Stimulated activated CD4-positive, alpha-beta T cell treated with anti-CD3 and anti-CD28 coated beads, Interleukin-2, amount 100 ng/mL, for 48 hours (primary cell): ENCODE measurements around the gene SLC9A7.
"Not testable (repeated sequence)": the region's sequence is repeated elsewhere in the genome, so short reads cannot be mapped to it uniquely, and the experiment has no call there.

Source experiments
- DNase-seq, 2 donors: peaks; one replicate each; pipeline ENCODE4 v3.0.0-alpha.2; 2020

SLC9A7 gene

DNA sequence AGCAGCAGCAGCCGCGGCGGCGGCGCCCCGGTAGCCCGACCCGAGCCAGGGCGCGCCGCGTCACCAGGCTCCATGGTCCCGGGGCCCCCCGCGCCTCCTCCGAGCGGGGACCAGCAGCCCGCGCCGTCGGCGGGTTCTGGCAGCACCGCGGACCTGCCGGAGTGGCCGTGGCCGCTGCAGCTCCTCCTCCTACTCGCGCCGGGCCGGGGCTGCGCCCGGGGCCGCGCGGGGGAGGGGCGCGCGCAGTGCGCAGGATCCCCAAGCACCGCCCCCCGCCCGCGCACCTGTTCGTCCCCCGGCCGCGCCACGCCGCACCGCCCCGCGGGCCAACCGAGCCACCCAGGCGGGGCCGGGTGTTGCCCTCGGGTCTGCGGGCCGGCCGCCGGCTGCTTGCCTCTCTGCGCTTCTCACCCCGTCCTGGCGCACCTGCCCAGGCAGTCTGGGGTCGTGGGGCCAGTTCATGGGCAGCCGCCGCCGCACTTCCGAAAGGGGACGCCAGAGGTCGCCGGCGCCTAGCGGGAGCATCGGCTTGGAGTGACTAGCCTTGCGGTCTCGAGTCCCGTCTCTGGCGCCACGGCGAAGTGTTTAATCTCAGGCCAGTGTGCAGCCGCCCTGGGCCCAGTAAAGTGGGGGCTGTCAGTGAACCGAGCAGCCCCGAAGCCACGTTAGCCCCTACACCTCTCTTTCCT is at the start of gene SLC9A7:
TSS of gene SLC9A7 (minus strand) at position 163 of the 689 bp plus-strand sequence. CDS start at position 74, 89 bp downstream.
- DNase-seq: peak; percentile 76 to 77

DNA sequence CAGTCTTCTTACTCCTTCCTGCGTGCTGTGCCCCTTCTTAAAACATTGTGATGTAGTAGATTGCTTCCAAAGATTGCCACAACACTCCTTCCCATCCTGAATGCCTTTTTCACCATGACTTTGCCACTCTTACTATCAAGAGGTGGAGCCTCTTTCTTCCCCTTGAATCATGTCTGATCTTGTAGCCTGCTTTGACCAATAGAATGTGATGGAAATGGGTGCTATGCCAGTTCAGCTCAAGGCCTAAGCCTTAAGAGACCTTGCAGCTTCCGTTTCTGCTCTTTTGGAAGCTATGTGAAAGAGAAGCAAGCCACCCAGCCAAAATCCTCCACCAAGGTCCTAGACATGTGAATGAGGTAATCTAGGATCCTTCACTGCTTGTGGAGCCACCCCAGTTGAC is 46.4 kb upstream of the SLC9A7 start:
- no peak for DNase-seq

DNA sequence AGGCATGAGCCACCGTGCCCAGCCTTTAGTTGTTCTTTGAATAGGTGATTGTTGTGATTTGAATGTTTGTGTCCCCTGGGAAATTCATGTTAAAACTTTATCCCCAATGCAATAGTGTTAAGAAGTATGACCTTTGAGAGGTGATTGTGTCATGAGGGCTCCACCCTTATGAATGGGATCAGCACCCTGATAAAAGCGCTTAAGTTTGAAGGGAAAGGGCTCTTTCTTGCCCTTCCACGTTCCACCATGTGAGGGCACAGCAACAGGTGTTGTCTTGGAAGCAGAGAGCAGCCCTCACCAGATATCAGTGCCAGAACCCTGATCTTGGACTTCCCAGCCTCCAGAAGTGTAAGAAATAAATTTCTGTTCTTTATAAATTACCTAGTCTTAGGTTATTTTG is 44.2 kb upstream of the SLC9A7 start:
- DNase-seq: no peak

DNA sequence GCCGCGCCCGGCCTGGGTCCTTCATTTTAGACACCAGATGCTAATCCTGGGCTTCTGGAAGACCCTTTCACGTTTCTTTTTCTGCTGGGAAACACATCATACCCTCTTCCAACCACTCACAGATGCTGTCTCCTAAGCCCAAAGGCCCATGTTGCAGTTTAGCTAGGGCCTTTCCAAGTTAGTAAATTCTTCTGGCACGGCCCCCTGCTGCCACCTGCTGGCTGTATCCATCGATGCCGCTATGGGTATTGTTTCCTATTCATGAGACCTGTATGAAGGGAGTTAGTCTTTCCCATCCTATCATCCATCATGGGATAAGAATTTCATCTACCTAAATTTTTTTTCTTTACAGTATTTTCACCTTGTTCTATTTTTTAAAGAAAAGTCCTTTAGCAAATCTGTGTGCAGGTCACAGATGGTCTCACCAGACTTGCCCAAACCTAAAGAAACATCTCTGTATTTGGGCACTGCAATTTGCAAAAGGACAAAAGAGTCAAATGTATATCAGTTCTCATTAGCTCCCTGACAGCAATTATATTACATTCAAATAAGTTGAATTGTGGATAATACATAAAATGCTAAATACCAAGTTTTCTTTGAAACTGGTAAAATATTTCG is 37.8 kb upstream of the SLC9A7 start:
- DNase-seq: peak; percentile 62 to 75

DNA sequence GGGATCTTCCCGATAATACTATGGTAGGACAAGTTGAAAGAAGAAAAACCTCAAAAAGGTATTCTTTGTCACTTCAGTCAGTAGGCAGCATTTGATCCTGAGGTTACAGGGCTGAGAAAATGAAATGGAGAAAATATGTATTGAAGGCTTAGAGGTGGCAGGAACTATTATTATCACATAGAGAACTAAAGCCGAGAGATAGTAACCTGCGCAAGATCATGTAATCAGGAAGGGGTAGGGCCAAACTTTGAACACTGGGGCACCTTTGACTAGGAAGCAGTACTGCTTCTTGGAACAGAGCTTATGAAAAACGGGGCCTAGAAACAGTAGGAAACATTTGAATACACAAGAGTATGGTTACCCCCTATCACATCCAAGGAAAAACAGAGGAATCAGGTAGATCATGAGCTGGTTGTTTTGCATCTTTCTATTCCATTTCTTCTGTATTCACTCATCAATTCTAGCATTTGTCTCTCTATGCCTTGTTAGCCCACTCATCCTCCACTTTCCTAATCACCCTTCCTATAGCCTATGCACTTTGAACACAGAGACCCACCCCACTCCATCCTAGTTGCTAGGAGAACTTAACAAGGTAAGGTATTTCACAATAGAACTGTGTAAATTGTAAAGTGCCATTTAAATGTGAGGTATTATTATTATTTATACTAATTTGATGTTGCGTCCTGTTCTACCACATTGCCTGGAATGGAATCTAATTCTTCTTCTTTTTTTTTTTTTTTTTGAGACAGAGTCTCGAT is 34.6 kb upstream of the SLC9A7 start:
- no peak for DNase-seq

DNA sequence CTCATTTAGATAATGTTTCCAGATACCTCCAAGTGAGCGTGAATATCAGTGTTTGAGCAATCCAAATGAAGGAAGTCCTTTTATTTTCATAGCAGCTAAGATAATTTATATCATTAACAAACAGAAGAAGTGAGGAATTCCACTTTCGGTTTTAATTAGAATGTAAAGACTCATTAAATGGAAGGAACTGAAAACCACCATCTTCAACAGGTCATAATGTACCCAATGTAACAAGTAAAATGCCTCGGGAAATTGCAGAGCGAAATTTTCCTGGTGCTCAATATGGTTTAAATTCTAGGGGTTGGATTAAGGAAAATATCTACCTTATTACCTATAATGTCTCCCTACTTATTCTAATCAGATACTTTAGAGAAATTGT is 33.9 kb upstream of the SLC9A7 start:
- no peak for DNase-seq

DNA sequence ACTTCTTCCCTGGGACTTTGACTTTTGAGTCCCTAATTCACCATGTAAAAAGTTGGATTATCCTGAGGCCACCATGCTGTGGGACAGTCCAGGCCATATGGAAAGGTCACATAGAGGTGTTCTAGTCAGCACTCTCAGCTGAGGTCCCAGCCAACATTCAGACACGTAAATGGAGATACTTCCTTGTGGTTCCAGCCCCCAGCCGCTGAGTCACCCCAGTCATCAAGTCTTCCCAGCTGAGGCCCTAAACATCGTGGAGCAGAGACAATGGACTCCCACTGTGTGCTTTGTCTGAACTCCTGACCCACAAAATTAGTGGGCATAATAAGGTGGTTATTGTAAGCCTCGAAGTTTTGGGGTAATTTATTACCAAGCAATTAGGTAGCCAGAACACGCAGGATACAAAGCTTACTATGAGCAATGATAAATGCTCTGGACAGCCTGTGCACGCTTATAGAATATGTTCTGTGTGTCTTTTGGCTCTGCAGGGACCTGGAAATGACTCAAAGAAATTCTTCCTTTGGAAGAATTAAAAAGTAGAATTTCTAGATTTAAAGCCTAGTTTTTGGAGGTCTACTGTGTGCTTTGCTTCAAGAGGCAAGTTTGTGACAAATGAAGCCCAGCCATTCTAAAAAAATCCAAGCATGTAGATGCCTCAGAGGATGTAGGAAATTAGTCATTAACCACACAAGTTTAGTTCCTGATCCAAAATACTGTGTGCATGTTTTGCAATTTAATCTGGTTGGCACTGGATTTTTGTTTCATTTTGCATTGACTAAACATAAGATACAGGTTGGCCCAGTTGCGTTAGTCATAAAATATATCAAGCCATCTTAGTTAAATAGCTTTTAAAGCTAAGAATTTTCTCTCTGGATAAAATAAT is 33.2 kb upstream of the SLC9A7 start:
- DNase-seq: peak in 1 of 2 donors; percentile 4

DNA sequence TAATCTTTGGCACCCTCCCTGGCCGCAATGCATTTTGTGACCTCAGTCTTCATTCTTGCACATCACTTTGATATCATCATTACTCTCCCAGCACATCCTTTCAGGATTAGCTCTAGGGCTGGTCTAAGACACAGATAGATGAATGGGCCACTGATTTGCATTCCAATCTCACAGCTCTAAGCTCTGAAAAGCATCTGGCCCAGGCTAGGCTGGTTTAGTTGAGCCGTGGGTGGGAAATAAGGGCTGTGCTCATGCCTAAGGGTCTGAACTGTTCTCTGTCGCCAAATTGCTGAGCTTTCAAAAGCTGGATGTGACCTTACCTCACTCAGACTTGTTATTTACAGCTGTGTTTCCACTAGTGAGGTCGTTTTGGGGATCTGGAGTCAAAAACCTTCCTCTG is 30.0 kb upstream of the SLC9A7 start:
- DNase-seq: no peak

DNA sequence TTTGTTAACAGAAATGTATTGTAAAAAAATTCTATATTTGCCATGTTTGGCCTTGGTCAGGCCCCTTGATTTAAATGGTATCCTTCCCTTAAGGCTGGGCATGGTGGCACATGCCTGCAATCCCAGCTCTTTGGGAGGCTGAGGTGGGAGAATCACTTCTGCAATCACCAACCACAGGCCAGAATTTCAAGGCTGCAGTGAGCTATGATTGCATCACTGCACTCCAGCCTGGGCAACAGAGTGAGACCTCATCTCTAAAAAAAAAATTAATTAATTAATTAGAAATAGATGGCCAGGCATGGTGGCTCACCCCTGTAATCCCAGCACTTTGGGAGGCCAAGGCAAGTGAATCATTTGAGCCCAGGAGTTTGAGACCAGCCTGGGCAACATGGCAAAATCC is 25.5 kb upstream of the SLC9A7 start:
- DNase-seq: not testable (repeated sequence)

DNA sequence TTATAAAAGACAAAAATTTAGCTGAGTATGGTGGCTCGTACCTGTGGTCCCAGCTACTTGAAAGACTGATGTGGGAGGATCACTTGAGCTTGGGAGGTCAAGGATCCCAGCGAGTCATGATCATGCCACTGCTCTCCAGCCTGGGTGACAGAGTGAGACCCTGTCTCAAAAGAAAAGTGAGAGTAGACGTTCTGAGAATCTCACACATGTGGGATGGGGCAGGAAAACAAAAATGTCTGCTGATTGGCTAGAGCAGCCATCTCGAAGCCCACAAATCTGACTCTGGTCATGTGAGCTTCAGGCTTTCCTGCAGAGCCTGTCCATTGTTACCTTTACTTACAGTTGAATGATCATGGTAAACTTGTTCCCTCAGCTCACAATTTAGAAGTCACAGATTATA is 23.1 kb upstream of the SLC9A7 start:
- DNase-seq: no peak

DNA sequence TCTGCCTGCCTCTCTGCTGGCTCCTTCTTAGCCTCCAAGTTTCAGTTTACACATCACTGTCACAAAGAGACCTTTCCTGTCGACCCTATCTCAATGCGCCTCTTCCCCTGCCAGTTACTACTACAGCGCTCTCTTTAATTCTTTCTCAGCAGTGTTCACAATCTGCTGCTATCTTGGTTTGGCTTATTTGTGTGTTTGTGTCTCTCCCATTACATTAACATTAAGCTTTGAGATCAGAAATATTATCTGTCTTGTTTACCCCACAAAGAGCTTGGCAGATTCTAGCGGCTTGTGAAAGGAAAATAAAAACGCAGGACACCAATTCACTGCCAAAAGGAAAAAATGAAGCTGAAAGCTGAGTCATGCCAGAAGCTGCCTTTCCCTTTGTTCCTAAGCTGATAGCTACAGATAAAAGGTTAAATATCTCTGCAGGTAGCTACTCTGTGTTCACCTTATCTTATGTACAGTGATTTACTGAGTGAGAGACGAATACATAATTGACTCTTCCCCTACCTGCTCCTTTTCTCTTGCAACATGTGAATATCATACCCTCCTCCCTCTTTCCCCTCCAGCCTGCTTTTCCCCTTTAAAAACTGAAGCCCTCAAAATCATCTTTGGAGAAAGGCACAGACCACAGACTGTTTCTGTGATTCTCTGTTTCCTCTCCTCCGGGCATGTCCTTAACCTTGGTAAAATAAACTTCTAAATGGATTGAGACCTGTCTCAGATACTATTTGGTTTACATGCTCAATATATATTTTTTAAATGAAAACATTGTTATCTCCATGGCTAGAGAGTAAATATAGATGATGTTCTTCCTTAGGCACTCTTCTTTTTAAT is 19.3 kb upstream of the SLC9A7 start:
- no peak for DNase-seq

DNA sequence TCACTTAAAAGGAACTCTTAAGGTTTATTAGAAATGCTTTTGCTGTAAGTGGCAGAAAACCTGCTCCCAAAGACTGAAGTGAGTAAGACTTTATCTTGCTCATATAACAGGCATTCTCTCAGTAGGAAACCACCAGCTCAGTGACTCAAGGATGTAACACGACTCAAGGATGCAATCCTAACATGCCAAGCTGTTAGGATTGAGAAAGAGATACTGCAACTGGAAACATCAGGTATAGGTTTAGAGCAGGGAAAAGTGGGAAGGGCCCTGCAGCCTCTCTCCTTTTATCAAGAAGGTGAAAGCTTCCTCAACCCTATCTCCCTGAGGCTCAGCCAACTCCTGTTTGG is 11.9 kb upstream of the SLC9A7 start:
- no peak for DNase-seq

DNA sequence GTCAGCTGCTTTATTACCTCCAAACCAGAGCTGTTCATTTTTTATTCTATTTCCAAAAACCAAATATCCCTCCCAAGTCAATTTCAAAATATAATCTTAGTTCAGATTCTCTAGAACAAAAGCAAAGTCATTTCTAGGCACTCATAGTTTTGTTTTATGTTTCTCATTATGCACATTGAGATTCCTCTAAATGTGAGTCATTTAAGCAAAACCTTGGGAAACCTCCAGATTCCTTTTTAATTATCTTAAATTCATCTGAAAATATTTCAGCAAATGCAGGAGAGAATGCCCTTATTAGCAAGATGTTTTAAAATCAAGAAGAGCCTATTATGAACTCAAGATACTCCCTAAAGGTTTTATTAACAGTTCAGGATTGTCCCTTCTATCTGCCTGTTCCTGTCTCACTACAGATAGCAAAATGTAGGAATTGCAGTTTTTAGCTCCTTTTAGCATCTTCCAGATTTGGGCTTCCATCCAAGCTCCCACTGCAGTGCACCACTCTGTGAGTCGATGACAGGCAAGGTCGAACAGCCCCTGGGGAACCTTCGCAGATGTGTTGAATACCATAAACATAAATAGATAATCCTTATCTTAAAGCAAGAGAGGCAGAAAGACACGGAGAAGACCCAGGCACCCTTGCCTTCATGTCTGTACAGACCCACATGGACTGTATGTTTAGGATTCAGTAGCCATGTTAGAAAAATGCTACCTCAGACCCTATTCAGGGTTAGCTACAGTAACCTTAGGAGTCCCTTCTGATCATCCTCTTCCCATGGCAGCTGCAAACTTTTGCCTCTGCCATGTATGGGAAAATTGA is 11.3 kb upstream of the SLC9A7 start:
- DNase-seq: no peak

DNA sequence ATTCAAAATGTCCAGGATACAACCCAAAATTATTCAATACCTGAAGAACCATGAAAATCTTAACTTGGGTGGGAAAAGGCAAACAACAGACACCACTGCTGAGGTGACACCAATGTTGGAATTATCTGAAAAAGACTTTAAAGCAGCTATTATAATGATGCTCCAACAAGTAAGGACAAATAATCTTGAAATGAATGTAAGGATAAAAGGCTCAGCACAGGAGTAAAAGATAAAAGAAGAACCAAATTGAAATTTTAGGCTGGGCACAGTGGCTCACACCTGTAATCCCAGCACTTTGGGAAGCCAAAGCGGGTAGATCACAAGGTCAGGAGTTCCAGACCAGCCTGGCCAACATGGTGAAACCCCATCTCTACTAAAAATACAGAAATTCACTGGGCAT is 4.0 kb upstream of the SLC9A7 start:
- no peak for DNase-seq

DNA sequence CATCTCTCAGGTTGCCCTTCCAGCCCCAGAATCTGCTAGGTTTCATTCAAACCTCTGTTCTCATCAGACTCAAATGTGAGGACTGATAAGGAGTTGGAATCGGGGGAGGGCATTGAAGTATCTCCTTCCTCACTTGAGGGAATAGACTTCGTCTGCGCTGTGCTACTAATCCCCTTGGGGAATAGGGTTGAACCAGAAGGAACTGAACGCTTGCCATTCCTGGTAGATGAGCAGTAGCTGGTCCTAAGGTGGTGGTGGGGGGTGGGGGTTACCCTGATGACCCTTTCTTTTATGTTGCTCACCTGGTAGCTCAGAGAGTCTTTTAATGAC is 692 bp upstream of the SLC9A7 start:
- no peak for DNase-seq

DNA sequence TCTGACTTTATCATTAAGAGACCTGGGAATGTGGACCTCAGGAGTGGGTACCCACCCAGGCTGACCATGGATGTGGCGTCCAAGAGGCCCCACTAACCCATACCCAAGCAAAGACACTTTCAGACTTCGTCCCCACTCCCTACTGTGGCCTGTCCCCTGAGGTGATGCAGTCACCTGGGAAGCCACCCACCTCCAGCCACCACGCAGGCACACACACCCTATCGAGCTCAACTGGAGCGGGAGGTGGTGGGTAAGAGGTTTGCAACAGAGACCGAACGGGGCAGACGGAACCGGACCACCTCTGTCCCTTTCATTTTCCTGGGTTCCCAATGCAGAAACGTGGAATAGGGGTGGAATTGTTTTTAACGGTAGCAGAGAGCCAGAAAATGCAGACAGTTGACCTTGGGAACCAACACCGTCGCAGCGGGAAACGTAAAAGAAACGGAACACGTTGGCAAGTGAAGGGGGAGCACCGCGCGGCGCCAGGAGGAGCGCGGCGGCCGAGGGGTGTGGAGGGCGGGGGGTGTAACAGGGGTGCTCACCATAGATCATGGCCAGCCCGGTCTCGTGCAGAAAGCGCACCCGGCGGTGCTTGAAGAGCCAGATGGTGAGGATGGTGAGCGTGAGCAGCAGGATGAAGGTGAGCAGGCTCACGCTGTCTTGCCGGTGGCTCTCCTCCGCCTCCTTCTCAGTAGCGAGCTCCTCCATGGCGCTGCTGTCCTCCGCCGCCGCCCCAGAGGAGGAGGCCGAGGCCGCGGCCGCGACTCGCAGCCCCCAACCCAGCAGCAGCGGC is 559 bp downstream of the SLC9A7 start:
- DNase-seq: peak; percentile 5 to 14

DNA sequence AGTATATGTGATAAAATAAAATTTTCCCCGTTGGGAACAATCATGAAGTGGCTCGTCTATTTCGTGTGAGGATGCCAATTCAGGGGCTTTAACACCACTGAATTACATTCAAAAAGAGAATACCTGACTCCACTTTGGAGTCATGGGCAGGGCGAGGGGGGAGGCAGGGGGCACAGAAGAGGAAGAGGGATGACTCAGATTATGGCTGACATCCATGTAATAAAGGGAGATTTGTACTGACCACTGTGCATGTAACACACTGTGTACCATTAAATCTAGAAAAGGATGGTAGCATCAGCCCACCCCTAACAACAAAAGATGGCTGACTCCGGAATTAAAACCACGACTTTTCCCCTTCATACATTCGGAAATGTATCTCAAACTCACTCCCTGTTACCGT is 1.3 kb downstream of the SLC9A7 start:
- no peak for DNase-seq

DNA sequence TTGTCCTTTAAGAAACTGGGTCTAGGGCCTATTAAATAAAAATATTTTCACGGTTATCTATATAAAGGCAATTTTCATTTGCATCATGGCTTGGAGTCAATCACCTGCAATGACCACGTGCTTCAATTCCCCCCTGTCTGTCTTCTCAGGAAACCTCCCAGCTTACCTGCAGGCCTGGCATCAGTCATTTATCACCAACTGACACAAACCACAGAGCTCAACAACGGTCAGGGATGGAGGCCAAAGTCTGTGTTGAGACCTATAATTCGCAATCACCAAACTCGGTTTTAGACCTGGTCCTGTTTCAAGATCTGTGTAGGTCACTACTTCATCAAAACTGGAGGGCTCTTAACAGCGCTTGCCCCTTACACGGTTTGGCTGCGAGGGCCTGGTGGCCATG is 1.9 kb downstream of the SLC9A7 start:
- no peak for DNase-seq

DNA sequence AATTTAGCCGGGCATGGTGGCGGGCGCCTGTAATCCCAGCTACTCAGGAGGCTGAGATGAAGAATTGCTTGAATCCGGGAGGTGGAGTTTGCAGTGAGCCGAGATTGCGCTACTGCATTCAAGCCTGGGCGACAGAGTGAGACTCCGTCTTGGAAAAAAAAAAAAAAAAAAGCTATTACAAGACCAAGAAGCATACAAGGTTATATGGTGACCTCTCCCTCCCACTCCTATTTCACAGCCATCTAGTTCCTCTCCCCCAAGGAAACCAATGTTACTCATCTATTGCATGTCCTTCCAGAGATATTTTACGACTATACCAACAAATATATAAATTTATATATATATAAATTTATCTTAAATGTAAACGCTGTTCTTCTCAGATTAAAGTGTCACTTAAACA is 3.2 kb downstream of the SLC9A7 start:
- DNase-seq: no peak

DNA sequence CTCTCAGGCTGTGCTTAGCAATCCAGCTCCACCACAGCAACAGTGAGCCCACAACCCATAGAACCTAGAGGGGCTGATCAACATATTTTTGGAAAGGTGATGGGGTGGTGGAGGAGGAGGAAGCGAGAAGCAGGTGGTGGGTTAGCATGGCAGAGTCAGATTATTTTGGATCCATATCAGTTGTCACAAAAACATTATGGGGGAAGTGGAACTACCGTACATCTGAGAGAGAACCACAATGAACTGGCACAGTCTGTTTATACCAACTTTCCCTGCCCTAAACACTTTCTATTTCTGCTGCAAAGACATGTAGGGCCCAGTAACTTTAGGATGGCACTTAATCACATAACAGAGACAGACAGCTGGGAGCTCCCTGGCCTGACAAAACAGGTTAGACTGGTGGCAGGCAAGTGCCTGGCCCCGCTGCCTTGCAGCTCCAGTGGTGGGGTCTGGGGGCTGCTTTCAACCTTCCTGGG is 4.3 kb downstream of the SLC9A7 start:
- no peak for DNase-seq

DNA sequence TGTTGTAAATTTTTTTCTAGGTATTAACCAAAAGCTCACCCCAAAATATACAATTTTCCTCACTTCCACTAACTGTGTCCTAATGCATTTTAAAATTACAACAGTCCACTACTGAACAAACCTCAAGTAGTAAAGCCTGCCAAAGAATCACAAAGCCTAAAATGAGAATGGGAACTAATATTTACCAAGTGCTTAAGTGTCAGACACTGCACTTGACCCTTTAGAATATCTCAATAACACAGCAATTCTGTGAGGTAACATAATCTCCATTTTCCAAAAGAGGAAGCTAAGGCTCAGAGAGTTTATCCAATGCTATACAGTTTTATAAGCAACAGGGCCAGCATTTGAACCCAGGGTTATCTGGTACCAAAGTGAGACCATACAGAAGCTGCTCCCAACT is 4.9 kb downstream of the SLC9A7 start:
- no peak for DNase-seq
